Measurements from ENCODE around the gene CC2D2A.

- TF ChIP-seq ZFP30 (CRISPR knock-in tag; IDR thresholded peaks at IDR 0.05) (no peak), TSHZ2 (CRISPR knock-in tag; IDR thresholded peaks at IDR 0.05) (no peak), CREB5 (CRISPR knock-in tag; IDR thresholded peaks at IDR 0.05; ENCODE audit: low read depth) (no peak), TOX (CRISPR knock-in tag; IDR thresholded peaks at IDR 0.05; ENCODE audit: borderline replicate concordance) (no peak), ESRRG (CRISPR knock-in tag; IDR thresholded peaks at IDR 0.05) (no peak), CSRNP3 (CRISPR knock-in tag; IDR thresholded peaks at IDR 0.05) (no peak), BACH2 (CRISPR knock-in tag; IDR thresholded peaks at IDR 0.05; ENCODE audit: borderline replicate concordance) (no peak), PATZ1 (CRISPR knock-in tag; IDR thresholded peaks at IDR 0.05; ENCODE audit: borderline replicate concordance) (no peak), GLIS3 (CRISPR knock-in tag; IDR thresholded peaks at IDR 0.05) (no peak), ARNTL (CRISPR knock-in tag; IDR thresholded peaks at IDR 0.05; ENCODE audit: borderline replicate concordance, low read depth) (no peak), SNAI2 (CRISPR knock-in tag; IDR thresholded peaks at IDR 0.05) (no peak), CSDC2 (CRISPR knock-in tag; IDR thresholded peaks at IDR 0.05) (no peak), PPARA (CRISPR knock-in tag; IDR thresholded peaks at IDR 0.05; ENCODE audit: borderline replicate concordance) (no peak)
Measured at GRCh38 chr4:15515106-15515505, 45.4 kb downstream of the CC2D2A start.

Measured in SK-N-SH treated with all-trans-retinoic acid at 6 μM for 48 hours (cell line).